ENCODE data around the gene TTC39B. TPM values are rescaled to one million over a fixed set of nuclear protein-coding genes. Genes with fewer than 3 reads are reported as not detected.

Gene TTC39B
- total RNA-seq, 1 experiment from 2014 or later: 7.4 TPM

- H3K9me2 ChIP-seq (ENCODE audit: insufficient read depth): no peaks in the 10 kb centered on the region
- DNase-seq (ENCODE audit: low read depth, low spot score): no peak
- H3K4me3 ChIP-seq (replicated peaks in 1 of 2; ENCODE audit: low read depth in 1 of 2, low read length in 2 of 2): no peak overlapping the region
- H3K9me3 ChIP-seq (ENCODE audit: control insufficient read depth in 1 of 2, insufficient read depth in 1 of 2, low read depth in 1 of 2, low read length in 2 of 2): no peaks in the 10 kb centered on the region
- no peak overlapping the region for H3K27ac ChIP-seq (ENCODE audit: low read depth, low read length)
- RAD21 ChIA-PET (ENCODE audit: low non-redundant PET in 1 of 2, low total read pairs in 2 of 2, uncharacterized antibody in 2 of 2, unreplicated experiment in 2 of 2): no interaction called here
- no peak overlapping the region for H2AFZ ChIP-seq (ENCODE audit: low read depth, low read length, poor library complexity, severe bottlenecking)
- intact Hi-C loops (cut with micrococcal nuclease): no loop called here
- no peak overlapping the region for H3K4me2 ChIP-seq (ENCODE audit: low read length)
- H3K9ac ChIP-seq (ENCODE audit: low read length): no peak overlapping the region
- peaks cover 4 to 8% of the 10 kb centered on the region in 2 experiments; a peak in 2 of 4 replicates for H3K4me1 ChIP-seq (ENCODE audit: control insufficient read depth in 1 of 2, insufficient read depth in 2 of 2, low read length in 2 of 2)
- TF ChIP-seq JUND (IDR thresholded peaks at IDR 0.05): no peak
- no peak for TF ChIP-seq REST (IDR thresholded peaks at IDR 0.05; ENCODE audit: low read depth)
- no peak for TF ChIP-seq SIN3A (IDR thresholded peaks at IDR 0.05; ENCODE audit: low read depth)
- TF ChIP-seq ELF1 (IDR thresholded peaks at IDR 0.05; ENCODE audit: borderline replicate concordance, low read depth): no peak
- TF ChIP-seq SRF (IDR thresholded peaks at IDR 0.05; ENCODE audit: low read depth): no peak
- no peak for TF ChIP-seq YY1 (IDR thresholded peaks at IDR 0.05; ENCODE audit: extremely low read depth, insufficient replicate concordance, low read depth, low read length)
- no peak for TF ChIP-seq RAD21 (IDR thresholded peaks at IDR 0.05; ENCODE audit: low read depth)
- TF ChIP-seq CBX3 (IDR thresholded peaks at IDR 0.05; ENCODE audit: low read depth): no peak
- no peak for TF ChIP-seq ZFX (IDR thresholded peaks at IDR 0.05)
- no peak for TF ChIP-seq ZBTB33 (IDR thresholded peaks at IDR 0.05; ENCODE audit: extremely low read depth, insufficient replicate concordance, low read length)
- TF ChIP-seq POLR2A (IDR thresholded peaks at IDR 0.05; ENCODE audit: borderline replicate concordance, extremely low read depth, insufficient read depth, insufficient read length): no peak
- TF ChIP-seq POLR2AphosphoS5 (IDR thresholded peaks at IDR 0.05; ENCODE audit: low read depth, low read length): no peak
- no peak for TF ChIP-seq EGR1 (IDR thresholded peaks at IDR 0.05; ENCODE audit: low read depth)
- no peak for ATAC-seq
- H4K20me1 ChIP-seq (ENCODE audit: insufficient read depth): no peaks in the 10 kb centered on the region
- POLR2A ChIA-PET: no interaction called here
- no peaks in the 10 kb centered on the region for H3K36me3 ChIP-seq (ENCODE audit: control insufficient read depth in 1 of 2, insufficient read depth in 2 of 2, low read length in 2 of 2)
- no peaks in the 10 kb centered on the region for H3K79me2 ChIP-seq (ENCODE audit: insufficient read depth, low read length)
- H3K27me3 ChIP-seq (ENCODE audit: insufficient read depth, low read length): no peaks in the 10 kb centered on the region
- CTCF ChIA-PET: no interaction called here
- no TSS peak for BruUV-seq (replicated peaks)
These were observed 32.6 kb downstream of the TTC39B start for GRCh38 chr9:15274425-15274824.
